Measurements from ENCODE around the gene ACTR3C.
"Not testable (repeated sequence)": the region's sequence is repeated elsewhere in the genome, so short reads cannot be mapped to it uniquely, and the experiment has no call there.

Gene ACTR3C

GRCh38 chr7:150335774-150336112, 12.4 kb upstream of the ACTR3C start:
- DNase-seq (ENCODE audit: low read depth) = no peak

- DNase-seq (ENCODE audit: low read depth) = no peak
Measured at GRCh38 chr7:150335108-150335773, 11.9 kb upstream of the ACTR3C start.

GRCh38 chr7:150334108-150334507, 10.8 kb upstream of the ACTR3C start:
- DNase-seq (ENCODE audit: low read depth) = no peak

- no peak for DNase-seq (ENCODE audit: low read depth)
Measured at GRCh38 chr7:150333659-150334058, 10.3 kb upstream of the ACTR3C start.

- no peak for DNase-seq (ENCODE audit: low read depth)
Measured at GRCh38 chr7:150332852-150333635, 9.7 kb upstream of the ACTR3C start.

GRCh38 chr7:150330211-150330885, 7.0 kb upstream of the ACTR3C start:
- no peak for DNase-seq (ENCODE audit: low read depth)

- DNase-seq (ENCODE audit: low read depth) = no peak
Measured at GRCh38 chr7:150329331-150330120, 6.2 kb upstream of the ACTR3C start.

GRCh38 chr7:150327308-150327707, 4.0 kb upstream of the ACTR3C start:
- DNase-seq (ENCODE audit: low read depth) = no peak

- DNase-seq (ENCODE audit: low read depth) = no peak
Measured at GRCh38 chr7:150326657-150327268, 3.4 kb upstream of the ACTR3C start.

GRCh38 chr7:150325901-150326300, 2.6 kb upstream of the ACTR3C start:
- no peak for DNase-seq (ENCODE audit: low read depth)

- DNase-seq (ENCODE audit: low read depth) = no peak
Measured at GRCh38 chr7:150325110-150325611, 1.8 kb upstream of the ACTR3C start.

GRCh38 chr7:150324373-150324961, 1.1 kb upstream of the ACTR3C start:
- DNase-seq (ENCODE audit: low read depth) = no peak

- no peak for DNase-seq (ENCODE audit: low read depth)
Measured at GRCh38 chr7:150323682-150324372, 482 bp upstream of the ACTR3C start.

GRCh38 chr7:150322114-150322832, 1.1 kb downstream of the ACTR3C start:
- DNase-seq (ENCODE audit: low read depth) = no peak

GRCh38 chr7:150321788-150322113, 1.6 kb downstream of the ACTR3C start:
- no peak for DNase-seq (ENCODE audit: low read depth)

GRCh38 chr7:150317748-150318444, 5.4 kb downstream of the ACTR3C start:
- no peak for DNase-seq (ENCODE audit: low read depth)

GRCh38 chr7:150316987-150317386, 6.4 kb downstream of the ACTR3C start:
- not testable (repeated sequence) for DNase-seq (ENCODE audit: low read depth)

- no peak for DNase-seq (ENCODE audit: low read depth)
Measured at GRCh38 chr7:150314639-150315239, 8.6 kb downstream of the ACTR3C start.

GRCh38 chr7:150313870-150314269, 9.5 kb downstream of the ACTR3C start:
- DNase-seq (ENCODE audit: low read depth) = no peak

All from activated T-helper 1 cell treated with Interleukin-2 at 50 U/mL for 16 hours (primary cell).